ENCODE results near the gene SDC1.
"Not testable (repeated sequence)": the region's sequence is repeated elsewhere in the genome, so short reads cannot be mapped to it uniquely, and the experiment has no call there.

SDC1 gene, protein sequence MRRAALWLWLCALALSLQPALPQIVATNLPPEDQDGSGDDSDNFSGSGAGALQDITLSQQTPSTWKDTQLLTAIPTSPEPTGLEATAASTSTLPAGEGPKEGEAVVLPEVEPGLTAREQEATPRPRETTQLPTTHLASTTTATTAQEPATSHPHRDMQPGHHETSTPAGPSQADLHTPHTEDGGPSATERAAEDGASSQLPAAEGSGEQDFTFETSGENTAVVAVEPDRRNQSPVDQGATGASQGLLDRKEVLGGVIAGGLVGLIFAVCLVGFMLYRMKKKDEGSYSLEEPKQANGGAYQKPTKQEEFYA
- 0 to 0.08 (median 0) reads per million in 4 donors for total RNA-seq

DNA sequence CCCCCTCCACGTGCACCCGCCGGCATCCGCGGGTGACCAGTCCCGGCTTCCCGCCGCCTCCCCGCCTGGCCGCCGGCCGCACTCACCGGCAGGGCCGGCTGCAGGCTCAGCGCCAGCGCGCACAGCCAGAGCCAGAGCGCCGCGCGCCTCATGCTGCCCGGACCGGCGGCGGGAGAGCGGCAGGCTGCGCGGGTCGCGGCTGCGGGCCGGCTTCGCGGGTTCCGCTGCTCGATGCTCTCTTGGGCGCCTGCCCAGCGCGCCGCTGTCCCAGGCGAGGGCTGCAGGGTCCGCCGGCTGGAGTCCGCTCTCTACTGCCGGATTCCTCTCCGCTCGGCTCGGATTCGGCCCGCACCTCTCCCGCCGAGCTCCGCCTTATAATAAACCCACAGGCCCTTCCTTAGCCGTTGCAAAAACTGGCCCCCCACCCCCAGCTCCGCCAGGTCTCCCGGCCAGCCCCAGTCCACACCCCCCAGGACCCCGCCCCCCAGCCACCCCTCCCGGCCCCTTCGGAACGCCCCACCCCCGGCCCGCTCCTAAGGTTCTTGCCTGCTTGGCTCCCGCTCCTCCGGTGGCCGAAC is at the start of gene SDC1:
TSS of gene SDC1 (minus strand) at position 415 of the 578 bp plus-strand sequence. CDS start at position 152, 263 bp downstream.
- no peak for DNase-seq

- DNase-seq: no peak
Measured at GRCh38 chr2:20273042-20273441, 48.1 kb upstream of the SDC1 start.

- DNase-seq: not testable (repeated sequence)
Measured at GRCh38 chr2:20268317-20268716, 43.4 kb upstream of the SDC1 start.

DNA sequence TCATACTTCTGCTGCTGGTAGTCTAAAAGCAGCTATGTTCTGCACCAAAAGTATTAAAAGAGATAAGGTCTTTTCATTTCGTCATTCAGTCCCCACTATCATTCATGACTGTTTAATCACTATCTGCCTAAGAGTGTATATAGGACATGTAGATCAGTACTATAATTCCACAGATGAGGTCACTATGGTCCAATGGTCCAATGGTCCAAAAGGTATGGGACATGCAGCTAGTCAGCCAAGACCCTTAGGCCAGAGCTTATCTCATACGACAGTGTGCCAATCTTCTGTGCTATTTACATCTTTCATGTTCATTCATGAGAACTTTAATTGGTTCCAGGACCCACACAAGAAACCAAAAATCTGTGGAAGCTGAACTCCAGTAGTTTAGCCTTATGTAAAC is 42.6 kb upstream of the SDC1 start:
- no peak for DNase-seq

DNA sequence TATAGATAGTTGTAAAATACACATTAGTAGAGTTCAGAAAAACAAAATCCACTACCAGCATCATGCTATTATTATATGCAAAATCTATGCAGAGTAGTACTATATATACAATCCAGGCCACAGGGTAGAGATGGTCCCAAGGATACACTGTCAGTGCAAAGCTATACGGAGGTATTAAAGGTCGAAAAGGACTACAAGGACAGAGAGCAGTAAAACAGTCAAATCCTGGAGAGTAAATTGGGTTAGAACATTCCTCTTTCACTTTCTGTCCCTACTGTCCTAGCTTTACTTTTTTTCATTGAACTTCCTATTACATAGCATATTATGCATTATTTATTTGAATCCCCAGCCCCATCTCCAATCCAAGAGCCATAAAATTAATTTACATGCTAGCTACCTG is 39.7 kb upstream of the SDC1 start:
- DNase-seq: no peak

DNA sequence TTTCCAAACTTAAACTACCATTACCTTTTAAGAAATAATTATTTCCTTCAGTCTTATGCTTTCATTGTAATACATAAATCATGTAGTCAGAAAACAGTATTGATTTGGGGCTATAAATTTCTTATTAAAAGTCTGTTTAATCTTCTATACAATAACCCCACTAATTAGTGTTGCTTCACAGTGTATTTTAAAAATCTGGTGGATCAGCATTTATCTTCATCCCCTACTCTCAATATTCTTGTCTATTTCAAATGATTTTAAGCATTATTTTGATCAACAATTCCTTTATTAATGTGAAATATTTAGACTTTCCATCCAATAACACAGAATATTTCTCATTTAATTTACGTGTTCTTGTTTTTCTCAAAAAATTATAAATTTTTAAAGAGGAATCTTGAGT is 32.5 kb upstream of the SDC1 start:
- DNase-seq: no peak

DNA sequence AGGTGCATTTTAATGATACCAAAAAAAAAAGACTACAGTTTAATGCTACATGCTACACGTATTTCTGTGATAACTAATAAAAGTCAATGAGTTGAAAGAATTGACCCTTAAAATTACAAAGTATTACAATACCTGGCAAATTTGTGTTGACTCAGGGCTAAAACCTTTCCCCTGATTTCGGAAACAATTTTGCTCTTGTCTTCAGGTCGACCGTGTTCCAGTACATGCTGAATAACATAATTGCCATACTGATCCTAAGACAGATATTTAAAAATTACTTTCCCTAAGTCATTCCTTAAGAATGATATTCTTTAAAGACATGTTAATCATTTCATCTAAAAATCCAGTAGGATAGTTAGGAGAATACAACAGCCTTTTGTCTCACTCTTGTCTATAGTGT is 29.8 kb upstream of the SDC1 start:
- no peak for DNase-seq

DNA sequence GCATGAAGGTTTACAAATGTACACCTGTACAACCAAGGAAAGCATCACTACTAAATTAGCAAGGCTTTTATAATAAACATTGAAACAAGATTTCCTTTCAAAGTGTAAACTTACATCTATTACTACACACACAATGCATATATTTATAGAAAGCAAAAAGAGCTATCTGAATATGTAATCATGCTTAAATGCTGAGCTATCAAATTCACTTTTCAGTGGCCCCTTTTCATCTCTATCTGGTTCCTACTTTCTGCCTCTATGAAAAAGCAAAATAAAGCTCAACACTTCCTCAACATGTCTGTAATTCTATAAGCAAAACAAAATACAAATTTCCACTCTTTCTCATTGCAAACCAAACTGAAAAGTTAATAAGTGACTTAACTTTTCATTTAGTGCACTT is 25.5 kb upstream of the SDC1 start:
- no peak for DNase-seq

DNA sequence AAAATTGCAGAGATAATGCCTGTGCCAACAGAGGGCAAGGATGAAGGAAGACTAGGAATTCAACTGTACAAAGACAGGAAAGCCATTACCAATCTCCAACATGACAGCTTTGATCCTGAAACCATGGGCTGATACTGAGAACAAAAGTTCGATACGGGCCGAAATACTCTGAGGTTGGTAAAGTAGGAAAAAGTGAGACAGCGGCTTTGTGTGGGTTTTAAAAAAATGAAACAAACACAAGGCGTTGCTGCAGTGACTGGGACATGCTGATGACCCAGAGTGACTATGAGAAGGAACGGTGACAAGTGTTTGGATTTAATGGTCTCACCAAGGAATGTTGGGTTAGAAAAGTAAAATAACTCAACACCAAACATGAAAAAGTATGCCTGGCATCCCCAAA is 24.2 kb upstream of the SDC1 start:
- DNase-seq: no peak

DNA sequence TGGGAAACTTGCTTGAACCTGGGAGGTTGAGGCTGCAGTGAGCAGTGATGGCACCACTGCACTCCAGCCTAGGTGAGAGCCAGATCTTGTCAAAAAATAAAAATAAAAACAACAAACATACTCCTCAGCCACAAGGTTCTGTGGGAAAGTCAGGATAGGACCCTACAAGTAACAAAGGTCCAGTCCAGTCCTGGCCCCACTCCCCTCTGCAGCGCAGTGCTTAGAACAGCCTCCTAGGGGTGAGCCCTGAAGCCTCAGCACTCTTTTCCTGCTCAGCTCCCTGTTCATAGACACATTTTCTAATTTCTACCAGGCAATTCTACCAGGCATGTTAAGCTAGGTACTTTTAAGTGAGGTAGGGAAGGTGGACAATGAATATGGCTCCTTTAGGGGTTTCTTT is 22.2 kb upstream of the SDC1 start:
- no peak for DNase-seq

- not testable (repeated sequence) for DNase-seq
Measured at GRCh38 chr2:20243637-20244036, 18.7 kb upstream of the SDC1 start.

- no peak for DNase-seq
Measured at GRCh38 chr2:20242727-20243377, 17.9 kb upstream of the SDC1 start.

- DNase-seq: peak in 1 of 5 donors; percentile 20
Measured at GRCh38 chr2:20241973-20242726, 17.2 kb upstream of the SDC1 start.

DNA sequence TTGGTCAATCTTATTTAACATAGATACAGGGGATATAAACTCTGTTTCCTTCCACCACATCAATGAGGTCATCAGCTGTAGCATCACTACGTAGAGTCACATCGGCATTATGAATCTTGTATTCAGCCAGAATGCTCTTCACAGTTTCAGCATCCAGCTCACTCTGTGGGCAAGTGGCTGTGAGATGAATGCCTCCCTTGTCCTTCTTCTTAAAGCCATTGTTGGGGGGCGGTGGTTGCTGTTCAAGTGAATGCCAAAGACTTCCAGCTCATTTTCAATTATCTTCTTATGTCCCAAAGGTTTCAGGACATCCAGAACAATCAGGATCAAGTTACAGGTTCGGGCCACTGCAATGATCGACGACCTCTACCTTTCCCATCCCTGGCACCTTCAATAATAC is 15.4 kb upstream of the SDC1 start:
- DNase-seq: not testable (repeated sequence)

GRCh38 chr2:20236496-20236895 is 11.6 kb upstream of the SDC1 start:
- DNase-seq: no peak

DNA sequence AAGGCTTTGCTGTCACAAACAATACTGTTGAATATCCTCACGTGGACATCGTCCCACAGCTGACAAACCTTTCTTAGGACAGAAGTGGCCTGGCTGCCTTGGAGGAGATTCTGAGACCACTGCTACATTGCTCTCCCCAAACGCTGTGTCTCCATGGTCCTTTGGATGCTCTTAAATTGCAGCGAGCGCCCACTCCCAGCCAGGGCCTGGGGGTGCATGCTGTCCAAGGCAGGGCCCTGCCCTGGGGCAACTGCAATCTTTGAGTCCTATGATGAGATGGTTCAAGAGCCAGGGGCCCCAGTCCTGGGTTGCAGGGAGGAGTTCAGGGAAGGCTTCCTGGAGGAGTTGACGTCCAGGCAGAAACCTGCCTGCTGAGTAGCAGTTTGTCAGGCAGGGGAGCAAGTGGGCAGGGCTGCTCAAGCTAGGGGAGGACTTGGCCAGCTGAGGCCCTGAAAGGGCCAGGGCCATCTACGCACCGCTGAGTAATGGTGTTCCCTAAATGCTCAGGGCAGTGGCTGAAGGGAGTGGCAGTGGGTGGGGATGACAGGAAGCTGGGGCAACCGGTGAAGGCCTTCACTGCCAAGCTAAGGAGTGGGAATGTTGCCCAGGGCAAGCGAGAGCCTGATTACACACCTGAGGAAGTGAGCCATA is 10.8 kb upstream of the SDC1 start:
- DNase-seq: no peak

- not testable (repeated sequence) for DNase-seq
Measured at GRCh38 chr2:20234597-20234996, 9.7 kb upstream of the SDC1 start.

DNA sequence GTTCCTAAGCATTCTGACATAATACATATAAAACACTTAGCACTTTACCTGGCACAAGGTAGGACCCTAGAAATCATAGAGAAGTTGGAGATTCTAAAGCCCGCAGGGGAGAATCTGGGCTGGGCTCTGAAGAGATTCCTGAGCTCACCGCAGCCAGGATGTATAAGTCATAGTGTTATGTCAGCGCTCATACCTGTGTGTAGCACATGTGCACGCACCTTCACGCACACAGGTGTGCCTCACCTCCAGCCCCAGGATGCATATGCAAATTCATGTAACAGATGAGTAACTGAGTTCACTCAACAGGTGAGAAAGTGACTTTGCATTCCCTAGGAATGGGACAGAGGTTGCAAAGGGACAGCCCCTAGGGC is 7.9 kb upstream of the SDC1 start:
- no peak for DNase-seq

- DNase-seq: no peak
Measured at GRCh38 chr2:20231598-20232026, 6.7 kb upstream of the SDC1 start.

- DNase-seq: no peak
Measured at GRCh38 chr2:20231159-20231558, 6.2 kb upstream of the SDC1 start.

DNA sequence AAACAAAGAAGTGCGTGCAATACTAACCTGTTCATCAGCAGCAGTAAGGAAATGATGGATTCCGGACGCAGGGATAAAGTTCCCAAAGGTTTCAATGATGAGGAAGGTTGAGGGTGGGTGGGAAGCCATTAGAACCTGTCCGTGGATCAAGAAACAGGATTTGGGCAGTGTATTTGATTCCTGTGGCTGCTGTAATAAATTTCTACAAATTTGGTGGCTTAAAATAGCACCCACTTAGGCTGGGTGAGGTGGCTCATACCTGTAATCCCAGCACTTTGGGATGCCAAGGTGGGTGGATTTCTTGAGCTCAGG is 5.1 kb upstream of the SDC1 start:
- no peak for DNase-seq

- DNase-seq: no peak
Measured at GRCh38 chr2:20229322-20230113, 4.6 kb upstream of the SDC1 start.

All from T-helper 1 cell (primary cell).